GM18507 (cell line): ENCODE results near the gene UBE3C.
"Not testable (repeated sequence)": the region's sequence is repeated elsewhere in the genome, so short reads cannot be mapped to it uniquely, and the experiment has no call there.

Experiments used
- DNase-seq: peaks from one replicate; pipeline ENCODE4 v3.0.0; 2011; ENCODE audit warnings: low read depth; ENCODE audit not compliant: insufficient read length; ENCODE audit errors: extremely low spot score
- FAIRE-seq: peaks from 2 replicates; lab custom pipeline; 2011; peaks lifted over from hg19 to GRCh38; lab: Jason Lieb, UNC

The UBE3C gene

GRCh38 chr7:157222687-157223086 lies 84.0 kb downstream of the UBE3C start:
- FAIRE-seq (no peak), DNase-seq (no peak)

- DNase-seq (no peak), FAIRE-seq (no peak)
Measured at GRCh38 chr7:157224627-157225026, 85.9 kb downstream of the UBE3C start.

- DNase-seq (no peak), FAIRE-seq (no peak)
Measured at GRCh38 chr7:157228864-157229422, 90.2 kb downstream of the UBE3C start.

- FAIRE-seq = no peak
- DNase-seq = no peak
Measured at GRCh38 chr7:157233677-157234076, 95.0 kb downstream of the UBE3C start.

- FAIRE-seq = no peak
- no peak for DNase-seq
Measured at GRCh38 chr7:157234271-157234670, 95.5 kb downstream of the UBE3C start.

- FAIRE-seq (no peak), DNase-seq (no peak)
Measured at GRCh38 chr7:157235357-157236333, 96.9 kb downstream of the UBE3C start.

- no peak for DNase-seq
- no peak for FAIRE-seq
Measured at GRCh38 chr7:157238087-157238486, 99.4 kb downstream of the UBE3C start.

GRCh38 chr7:157239571-157240270 lies 101.0 kb downstream of the UBE3C start:
- DNase-seq = no peak
- FAIRE-seq = no peak

- FAIRE-seq (no peak), DNase-seq (no peak)
Measured at GRCh38 chr7:157241631-157242030, 102.9 kb downstream of the UBE3C start.

GRCh38 chr7:157244516-157245294 lies 106.0 kb downstream of the UBE3C start:
- FAIRE-seq (no peak), DNase-seq (no peak)

GRCh38 chr7:157246052-157246451 lies 107.3 kb downstream of the UBE3C start:
- FAIRE-seq (no peak), DNase-seq (no peak)

GRCh38 chr7:157248659-157249058 lies 109.9 kb downstream of the UBE3C start:
- DNase-seq = no peak
- FAIRE-seq = no peak

GRCh38 chr7:157250605-157251228 lies 112.0 kb downstream of the UBE3C start:
- DNase-seq = peak; percentile 25
- peak; percentile 71 for FAIRE-seq

- DNase-seq, FAIRE-seq: not testable (repeated sequence)
Measured at GRCh38 chr7:157251817-157252216, 113.1 kb downstream of the UBE3C start.

- DNase-seq (no peak), FAIRE-seq (no peak)
Measured at GRCh38 chr7:157253850-157254249, 115.1 kb downstream of the UBE3C start.

GRCh38 chr7:157254781-157255180 lies 116.1 kb downstream of the UBE3C start:
- not testable (repeated sequence) for FAIRE-seq, DNase-seq

- no peak for FAIRE-seq
- DNase-seq = no peak
Measured at GRCh38 chr7:157255201-157255606, 116.5 kb downstream of the UBE3C start.

- no peak for DNase-seq
- FAIRE-seq = no peak
Measured at GRCh38 chr7:157263156-157263555, 124.4 kb downstream of the UBE3C start.

- no peak for DNase-seq
- no peak for FAIRE-seq
Measured at GRCh38 chr7:157265051-157265450, 126.3 kb downstream of the UBE3C start.
